GM21447 (cell line): ENCODE data around the gene VWA8.
"Not testable (repeated sequence)": the region's sequence is repeated elsewhere in the genome, so short reads cannot be mapped to it uniquely, and the experiment has no call there.

ENCODE experiments used
- ATAC-seq: cut with Tn5 transposase; IDR thresholded peaks from one replicate; pipeline ENCODE4 v1.9.1; 2021; ENCODE audit not compliant: unreplicated experiment

The VWA8 gene

DNA sequence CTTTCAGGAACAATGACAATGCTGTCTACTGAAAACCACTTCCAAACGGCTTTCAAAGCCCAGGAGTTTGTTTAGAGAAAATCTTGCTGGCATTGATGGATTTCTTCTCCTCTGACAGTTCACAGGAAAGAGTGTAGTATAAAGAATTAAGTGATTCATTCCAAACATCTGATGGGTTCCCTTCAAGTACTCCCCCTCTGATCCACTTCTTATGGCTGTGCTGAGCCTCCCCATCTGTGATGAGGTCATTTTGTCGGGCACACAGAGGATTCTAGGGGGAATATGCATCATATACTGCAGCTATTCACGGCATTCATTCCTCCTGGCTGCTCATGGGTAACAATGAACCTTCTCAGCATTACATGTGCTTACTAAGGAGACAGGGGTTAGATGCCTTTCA, 395.7 kb downstream of the VWA8 start:
- ATAC-seq, result no peak

DNA sequence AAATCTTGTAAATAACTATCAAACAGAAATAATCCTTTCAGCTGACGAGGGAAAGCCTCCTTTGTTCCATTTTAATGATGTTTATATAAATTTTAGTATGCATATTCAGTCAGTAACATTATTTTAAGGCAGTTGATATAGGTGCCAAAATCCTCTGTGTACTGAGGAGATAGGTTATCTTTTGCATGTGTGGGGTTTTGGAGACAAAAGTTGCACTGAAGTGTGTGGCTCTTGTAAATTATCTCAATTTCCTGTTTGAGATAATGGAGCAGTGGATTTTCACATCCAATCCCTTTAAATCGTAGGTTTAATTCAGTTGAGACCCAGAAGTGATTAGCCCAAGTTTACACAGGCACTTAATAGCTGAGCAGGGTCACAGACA, 396.9 kb downstream of the VWA8 start:
- ATAC-seq, result no peak

DNA sequence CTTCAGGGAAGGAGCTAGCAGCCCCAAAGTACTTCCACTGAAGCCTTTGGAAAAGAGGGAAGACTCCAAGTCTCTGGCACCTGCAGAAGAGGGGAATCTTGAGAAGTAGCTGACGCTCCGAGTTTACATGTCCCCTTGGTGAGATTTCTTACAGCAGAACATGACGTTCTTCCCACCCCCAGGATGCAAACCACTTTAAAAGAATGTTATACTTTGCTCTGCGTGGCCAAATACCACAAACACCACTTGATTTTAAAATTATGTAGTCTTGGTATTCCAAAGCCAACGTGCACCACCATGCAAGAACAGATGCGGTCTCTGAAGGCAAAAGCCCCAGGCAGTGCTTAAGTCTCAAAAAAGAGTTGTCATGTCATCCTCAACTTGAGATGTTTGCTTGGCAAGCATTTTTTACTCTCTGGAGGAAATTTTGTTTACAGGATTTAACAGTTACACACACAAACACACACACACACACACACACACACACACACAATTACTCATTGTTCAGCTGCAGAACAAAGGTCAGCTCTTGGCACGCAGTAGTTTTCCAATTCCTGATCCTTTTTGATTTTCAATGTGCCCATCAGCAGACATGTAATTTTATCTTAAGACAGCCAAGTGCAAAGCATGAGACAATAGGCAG, 397.4 kb downstream of the VWA8 start:
- no peak for ATAC-seq

DNA sequence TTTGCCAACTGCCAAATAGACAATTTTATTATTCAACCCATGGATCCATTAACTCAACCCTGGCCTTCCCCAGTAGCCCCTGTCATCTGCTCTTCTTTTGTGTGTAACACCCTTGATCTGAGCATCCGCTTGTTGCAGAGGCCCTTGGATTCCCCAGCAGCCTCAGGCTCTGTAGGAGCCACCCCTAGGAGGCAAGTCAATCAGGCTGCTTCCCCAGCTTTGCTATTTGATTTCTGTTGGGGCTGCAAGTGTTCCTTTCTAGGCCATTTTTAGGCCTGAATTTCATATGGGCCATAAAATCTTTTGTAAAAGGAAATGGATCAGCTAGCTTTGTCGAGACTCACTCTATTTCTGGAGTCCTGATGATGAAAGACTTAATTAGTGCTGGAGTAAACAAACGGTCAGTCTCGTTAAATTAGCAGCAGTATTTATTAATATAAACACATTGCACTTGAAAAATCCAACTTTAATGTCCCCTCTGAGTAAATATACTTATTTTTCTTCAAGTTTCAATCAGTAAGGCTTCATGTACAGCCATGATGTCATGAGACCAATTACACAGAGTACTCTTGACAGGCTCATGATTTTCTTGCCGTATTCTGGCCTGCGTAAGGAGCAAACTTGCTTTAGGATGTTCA, 398.2 kb downstream of the VWA8 start:
- no peak for ATAC-seq

DNA sequence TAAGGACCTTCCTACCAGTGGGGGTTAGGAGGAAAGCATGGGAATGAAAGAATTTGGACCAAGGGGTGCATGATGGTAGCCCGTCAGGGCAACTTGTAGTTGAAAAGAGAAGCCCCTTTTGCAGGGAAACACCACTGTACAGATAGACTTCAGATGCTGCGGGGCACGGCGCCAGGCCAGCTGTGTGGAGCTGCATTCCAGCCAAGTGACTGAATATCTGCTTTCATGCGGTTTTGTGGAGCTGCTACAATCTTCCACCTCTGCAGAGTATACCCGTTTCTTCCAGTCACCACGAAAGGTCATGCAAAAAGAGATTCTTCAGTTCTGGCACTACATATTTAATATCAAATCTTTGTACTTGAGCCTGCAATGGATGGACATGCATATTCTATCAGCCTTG, 398.8 kb downstream of the VWA8 start:
- ATAC-seq, result no peak

DNA sequence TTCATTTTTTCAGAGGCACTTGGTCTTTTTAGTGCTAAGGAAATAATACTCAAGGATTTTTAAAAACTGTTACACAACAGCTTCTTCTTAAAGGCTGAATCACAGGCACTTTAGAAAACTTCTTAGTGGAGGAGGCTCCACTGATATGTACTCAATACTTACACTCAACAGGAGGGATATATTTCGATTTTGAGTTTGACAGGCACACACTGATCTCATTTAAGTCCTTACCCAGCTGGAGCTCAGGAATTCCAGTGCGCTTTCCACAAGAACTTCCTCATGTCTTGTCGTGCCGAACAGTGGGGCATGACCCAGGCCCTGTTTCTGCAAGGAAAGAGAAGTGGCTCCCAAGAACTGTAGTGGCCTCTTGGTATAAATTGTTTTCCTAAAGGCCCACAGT, 399.7 kb downstream of the VWA8 start:
- ATAC-seq, result no peak

DNA sequence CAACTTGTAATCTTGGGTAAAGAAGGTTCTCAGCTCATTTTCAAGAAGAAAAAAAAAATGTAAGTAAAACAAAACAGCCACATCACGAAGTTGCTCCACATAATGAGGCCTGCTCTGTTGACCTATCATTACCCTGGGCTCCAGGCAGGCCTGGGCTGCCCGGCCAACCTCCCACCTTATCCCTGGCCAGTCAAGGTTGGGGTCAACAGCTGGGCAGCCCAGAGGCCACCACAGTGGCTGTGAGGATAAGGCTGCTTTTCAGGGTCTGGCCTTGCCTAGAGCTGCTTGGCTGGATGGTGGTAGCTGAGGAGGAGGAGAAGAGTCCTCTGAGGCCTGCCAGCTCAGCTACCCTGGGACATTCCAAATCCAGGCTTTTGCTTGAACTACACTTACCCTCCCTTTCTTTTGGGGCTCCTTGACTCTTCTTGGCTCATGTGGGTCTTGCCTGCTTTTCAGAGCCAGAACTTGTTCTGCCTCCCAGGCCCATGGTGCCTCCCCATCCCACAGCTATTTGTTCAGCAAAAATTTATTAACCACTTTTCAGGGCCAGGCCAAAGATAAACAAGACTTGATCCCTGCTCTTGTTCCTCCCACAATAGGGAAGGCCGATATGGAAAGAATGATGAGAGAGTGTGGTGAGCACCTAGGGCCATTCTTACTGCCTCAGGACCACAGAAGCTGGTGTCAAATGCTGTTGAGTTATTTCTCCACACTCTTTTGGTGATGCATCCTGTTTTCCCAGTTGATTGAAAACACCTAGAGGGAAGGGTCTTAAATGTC, 401.9 kb downstream of the VWA8 start:
- ATAC-seq, result no peak

DNA sequence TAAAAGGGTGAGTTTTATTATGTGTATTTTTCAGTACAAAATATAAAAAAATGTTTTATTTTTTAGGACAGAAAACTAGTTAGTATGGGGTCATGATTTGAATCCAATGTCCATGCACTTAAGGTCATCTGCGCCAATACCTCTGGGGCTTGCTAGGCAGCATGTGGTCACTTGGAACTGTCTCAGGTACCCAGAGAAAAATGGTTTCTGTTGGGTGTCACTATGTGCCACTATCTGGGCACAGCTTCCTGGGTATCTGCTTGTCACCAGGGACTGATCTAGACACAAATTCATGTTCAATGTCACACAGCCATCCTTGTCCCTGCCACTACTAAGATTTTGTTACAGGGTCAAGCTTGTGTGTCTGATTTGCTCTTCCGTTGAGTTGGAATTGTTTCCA, 403.2 kb downstream of the VWA8 start:
- no peak for ATAC-seq

DNA sequence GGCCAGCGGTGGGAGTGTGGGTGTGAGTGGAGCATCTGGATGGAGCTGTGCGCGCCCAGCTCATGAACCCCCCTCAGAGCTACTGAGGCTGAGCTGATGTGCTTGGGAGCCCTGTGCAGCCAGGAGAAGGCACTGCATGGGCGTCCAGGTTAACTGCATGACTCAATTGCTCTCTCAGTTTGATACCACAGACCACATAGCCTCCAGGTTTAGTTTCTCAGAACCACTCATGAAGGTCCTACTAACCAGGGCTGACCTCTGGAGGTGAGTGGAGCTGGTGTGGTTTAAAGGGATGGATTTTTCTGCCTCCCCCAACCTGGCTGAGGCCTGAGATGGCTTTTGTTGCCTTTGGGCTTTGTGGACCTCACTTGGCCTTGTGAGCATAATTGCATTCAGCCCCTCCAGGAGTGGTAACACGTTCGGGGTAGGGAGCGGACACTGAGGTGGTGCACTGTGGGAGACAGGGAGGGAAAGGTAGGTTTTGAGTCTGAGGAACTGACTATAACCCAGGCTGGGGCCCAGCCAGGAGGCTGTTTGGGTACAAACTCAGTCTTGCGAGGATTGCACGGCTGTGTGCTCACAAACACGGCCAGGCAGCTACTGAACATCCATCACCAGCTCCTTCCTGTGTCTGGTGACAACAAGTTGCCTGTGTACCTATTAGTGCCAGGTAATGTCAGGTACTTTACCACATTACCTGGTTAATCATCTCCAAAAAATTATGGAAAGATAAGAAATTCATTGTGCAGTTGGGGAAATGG, 406.1 kb downstream of the VWA8 start:
- peak; percentile 97 for ATAC-seq

DNA sequence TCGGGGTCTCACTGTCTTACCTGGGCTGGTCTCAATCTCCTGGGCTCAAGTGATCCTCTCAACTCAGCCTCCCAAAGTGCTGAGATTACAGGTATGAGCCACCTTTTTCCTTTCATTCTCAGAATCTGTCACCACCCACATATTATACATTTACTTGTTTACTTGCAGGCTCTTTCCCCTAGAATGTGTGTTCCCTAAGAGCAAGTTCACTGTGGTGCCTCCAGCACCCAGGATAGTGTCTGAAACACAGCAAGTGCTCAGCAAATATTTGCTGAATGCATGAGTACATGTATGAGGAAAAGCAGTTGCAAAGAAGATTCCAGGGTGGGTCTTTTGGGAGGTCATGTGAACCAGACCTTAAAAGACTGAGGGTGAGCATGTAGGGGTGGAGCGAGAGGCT, 406.7 kb downstream of the VWA8 start:
- ATAC-seq, result peak; percentile 20

DNA sequence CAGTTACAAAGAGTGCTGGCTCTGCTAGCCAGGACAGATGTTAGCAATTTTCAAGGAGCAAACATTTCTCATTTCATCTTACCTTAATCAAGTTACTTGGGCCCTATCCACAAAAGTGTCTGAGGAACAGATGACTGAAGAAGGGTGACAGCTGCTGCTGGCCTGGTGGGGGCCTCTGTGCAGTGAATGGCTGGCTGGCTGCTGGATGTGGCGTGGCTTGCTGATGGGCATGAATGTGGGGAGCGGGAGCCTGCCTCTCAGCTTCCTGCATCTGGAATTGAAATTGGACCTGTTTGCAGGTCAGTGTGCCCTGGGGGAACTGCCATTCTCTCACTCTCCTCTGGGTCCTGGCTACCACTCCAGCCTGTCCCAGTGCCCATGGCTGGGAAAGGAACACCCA, 408.9 kb downstream of the VWA8 start:
- no peak for ATAC-seq

DNA sequence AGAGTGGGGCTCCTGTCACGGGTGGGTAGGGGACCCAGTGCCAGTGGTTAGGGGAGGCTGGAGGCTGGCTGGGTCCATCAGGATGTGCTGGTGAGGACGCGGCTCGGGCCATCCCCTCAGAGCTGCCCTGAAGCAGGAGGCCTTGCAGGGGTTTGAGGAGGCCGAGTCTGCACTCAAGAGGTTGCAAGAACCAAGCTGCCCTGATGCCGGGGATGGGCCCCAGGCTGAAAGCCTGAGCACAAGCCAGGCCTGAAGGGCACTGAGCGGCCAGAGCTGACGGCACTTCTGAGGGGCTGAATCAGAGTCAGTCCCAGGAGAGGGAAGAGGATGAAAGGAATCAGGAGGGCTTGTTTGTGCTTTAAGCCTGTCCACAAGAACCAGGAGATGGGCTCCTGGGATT, 410.6 kb downstream of the VWA8 start:
- ATAC-seq, result no peak

DNA sequence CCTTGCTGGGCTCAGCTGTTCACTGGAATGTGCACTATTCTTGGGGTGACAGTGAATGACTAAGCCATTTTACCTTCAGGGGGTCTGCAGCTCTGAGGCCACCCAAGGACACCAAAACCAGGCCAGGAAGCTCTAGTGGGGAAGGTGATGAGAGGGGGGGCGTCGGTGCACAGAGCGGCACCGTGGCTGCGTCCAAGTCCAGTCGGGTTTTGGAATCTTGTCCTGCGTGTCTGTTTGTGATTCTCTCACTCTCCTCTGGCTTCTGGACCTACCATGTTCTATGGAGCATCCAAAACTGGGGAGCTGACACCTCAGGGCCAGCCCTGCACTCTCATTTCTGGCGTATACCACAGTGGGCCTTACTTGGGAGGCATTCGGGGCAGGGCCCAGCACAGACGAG, 411.4 kb downstream of the VWA8 start:
- no peak for ATAC-seq

DNA sequence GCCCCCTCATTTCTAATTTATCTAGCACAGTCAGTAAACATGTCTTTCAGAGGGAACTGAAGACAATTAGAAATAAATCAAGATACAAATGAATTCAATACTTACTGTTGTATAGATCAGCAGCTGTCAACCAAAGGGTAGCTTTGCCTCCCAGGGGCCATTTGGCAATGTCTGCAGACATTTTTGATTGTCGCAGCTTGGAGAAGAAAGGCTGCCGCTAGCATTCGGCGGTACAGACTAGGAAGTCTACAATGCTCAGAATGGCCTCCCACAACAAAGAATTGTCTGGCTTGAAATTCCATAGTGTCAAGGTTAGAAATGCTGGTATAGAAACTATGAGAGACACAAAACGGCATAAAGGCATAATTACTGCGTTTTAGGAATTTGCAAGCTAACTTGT, 412.0 kb downstream of the VWA8 start:
- no peak for ATAC-seq

DNA sequence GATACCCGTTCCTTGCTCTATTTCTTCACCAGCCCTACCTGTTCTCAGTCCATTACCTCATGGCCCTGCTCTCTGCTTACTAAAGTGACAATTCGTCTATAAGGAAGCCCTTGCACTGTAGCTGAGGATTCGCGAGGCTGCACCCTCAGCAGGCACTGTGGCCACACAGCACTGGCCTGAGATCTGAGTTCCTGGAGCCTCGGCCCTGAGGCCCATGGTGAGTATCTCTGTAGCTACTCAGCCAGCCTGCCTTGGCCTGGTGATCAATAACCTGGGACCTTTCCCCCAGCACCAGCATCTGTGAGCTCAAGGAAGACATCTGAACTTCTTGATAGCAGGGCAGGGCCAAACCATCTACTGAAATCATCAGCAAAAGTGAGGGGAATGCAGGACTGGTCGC, 412.9 kb downstream of the VWA8 start:
- no peak for ATAC-seq

DNA sequence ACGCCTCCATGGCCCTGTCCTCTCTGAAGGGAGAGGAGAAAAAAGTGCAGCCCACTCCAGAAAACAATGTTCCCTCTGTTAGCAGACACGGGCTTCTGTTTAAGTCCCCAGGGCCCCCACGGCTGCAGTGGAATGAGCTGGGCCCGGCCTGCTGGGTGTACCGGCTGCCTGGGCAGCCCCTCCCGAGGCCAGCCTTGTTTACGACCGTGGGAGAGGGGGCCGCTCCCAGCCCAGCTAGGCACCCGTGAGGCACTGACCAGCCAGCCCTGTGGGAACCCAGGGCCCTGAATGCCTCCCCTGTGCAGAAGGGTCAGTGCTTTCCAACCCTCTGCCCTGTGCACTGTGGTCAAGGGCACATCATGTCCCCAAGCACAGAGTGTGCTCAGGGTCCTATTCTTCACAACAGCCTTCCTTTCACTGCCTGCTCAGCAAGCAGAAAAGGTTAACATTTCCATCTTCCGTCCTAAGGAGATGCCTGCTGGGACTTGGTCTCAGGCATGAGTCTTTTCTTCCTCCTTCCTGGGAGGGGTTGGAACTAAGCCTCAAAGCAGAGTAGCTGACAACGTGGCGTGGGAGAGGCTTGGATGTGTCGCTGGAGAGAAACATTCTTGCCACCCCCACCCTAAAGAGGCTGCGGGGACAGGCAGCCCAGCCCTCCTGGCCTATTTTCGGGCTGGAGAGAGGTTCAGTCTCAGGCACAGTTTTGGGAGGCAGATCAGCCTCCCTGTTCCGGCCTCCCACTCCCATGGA, 413.5 kb downstream of the VWA8 start:
- ATAC-seq, result no peak

DNA sequence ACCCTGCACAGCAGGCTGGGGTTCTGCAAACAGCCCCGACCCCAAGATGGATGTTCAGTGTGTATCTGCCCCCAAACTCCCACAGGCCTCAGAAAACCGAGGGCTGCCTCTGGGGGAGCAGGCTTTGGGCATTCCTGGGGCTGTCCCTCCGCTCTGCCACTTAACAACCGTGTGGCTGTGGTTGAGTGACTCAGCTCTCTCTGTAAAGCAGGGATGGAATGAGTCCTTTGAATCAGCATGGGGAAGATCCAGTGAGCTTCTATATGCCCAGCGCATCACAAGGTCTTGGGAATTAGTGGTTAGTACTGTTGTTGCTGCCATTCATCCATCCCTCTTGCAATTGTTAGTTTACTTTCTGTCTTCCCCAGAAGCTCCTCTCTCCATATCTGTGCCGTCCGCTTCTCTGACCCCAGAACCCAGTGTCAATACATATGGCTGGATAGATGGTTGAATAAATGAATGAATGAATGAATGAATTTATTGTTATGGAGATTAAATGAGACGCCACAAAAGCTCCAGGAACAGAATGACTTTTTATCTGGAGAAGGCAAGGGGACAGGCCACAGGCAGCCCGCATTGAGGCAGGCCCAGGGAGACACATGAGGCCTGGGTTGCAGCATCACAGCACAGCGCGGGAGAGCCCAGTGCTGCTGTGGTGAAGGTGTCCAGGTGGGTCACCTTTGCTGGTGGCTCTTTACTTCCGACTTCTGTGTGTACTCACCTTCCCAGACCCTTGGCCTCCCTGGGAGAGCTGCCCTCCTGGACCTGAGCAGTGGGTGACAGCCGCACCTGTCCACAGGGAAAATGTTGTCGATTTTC, 414.3 kb downstream of the VWA8 start:
- ATAC-seq, result no peak

DNA sequence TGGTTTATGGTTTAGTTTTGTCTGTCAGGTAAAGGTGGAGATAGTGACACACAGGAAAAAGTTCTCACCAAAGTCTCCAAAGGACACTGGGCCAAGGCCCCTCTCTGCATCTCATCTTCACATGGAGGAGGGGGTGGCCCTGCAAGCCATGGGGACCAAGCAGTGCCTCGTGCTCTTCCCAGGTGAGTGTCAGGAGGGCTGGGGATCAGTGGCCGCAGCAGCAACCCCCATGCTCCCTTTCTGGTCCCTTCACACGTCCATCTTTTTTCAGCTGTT, 415.5 kb downstream of the VWA8 start:
- no peak for ATAC-seq

DNA sequence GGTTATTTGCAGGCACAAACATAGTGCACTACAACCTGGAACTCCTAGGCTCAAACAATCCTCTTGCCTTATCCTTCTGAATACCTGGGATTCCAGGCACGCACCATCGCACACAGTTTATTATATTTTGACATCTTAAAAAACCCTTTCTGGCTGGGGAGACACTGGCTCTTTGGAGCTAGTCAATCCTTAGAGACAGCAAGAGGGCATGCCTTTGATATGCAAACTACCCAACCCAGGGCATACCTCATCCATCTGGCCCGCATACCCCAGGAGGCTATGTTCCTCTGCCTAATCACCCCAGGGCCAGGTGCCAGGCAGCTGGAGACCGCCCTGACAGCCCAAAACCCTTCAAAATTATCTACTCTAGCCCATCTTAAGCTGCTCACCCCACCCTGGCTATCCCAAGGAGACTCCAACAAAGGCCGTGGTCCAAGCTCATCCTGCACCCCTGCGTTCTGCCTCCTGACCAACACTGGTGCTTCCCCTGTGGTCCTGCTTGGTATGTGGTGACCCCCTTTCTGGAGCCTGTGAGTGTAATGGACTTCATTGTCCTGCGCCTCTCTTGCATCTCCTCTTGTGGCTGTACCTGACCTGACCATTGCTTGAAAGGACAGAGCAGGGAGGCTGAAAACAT, 417.1 kb downstream of the VWA8 start:
- no peak for ATAC-seq

DNA sequence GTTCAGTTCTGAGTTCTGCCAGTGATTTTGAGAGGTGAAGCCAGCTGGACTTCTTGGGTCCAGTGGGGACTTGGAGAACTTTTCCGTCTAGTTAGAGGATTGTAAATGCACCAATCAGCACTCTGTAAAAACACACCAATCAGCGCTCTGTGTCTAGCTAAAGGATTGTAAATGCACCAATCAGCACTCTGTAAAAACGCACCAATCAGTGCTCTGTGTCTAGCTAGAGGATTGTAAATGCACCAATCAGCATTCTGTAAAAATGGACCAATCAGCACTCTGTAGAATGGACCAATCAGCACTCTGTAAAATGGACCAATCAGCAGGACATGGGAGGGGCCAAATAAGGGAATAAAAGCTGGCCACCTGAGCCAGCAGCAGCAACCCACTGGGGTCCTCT, 418.1 kb downstream of the VWA8 start:
- ATAC-seq, result not testable (repeated sequence)
